Right ventricle myocardium inferior (tissue), 1 donor: ENCODE data around the gene CTNNA3. TPM values are rescaled to one million over a fixed set of nuclear protein-coding genes. Genes with fewer than 3 reads are reported as not detected.

ENCODE experiments used
- ATAC-seq: fragments of 200-7000 bp; cut with Tn5 transposase; one replicate; pipeline ENCODE4 v1.9.1; 2020; ENCODE audit warnings: mild to moderate bottlenecking, moderate library complexity
- DNase-seq: peaks from one replicate; pipeline ENCODE4 v3.0.0; 2021; ENCODE audit errors: missing footprints
- intact Hi-C: fragments of 100-400 bp; cut with DNase I; formaldehyde crosslinking; loops from one replicate; pipeline ENCODE4 v1.11.0; 2022
- total RNA-seq: library from RNA; stranded (reverse); fragmentation: NEBNext Ultra II Directional; extraction: Animal tissue kit (Norgen Biotek cat#: 25700); gene quantifications from one replicate; pipeline ENCODE4 v1.2.1, GENCODE V29; 2021
- donor health status: DM: no; HTN: yes; CAD: no; lungs with severe emphysema.

Gene CTNNA3
- total RNA-seq, 1 donor from 2014 or later, result 120 TPM

GRCh38 chr10:66886848-66887247 lies 809.1 kb downstream of the CTNNA3 start:
- intact Hi-C loops, result no loop called here
- ATAC-seq (no peak), DNase-seq (no peak)

- ATAC-seq, result no peak
- DNase-seq, result no peak
- intact Hi-C loops, result no loop called here
Measured at GRCh38 chr10:66882271-66882670, 813.7 kb downstream of the CTNNA3 start.

- no peak for DNase-seq
- intact Hi-C loops, result no loop called here
- ATAC-seq, result no peak
Measured at GRCh38 chr10:66881814-66882213, 814.2 kb downstream of the CTNNA3 start.

- ATAC-seq, result peak; percentile 74
- no peak for DNase-seq
- intact Hi-C loops, result no loop called here
Measured at GRCh38 chr10:66880826-66881225, 815.2 kb downstream of the CTNNA3 start.

GRCh38 chr10:66880292-66880691 lies 815.7 kb downstream of the CTNNA3 start:
- DNase-seq, result no peak
- ATAC-seq, result no peak
- intact Hi-C loops, result no loop called here

- intact Hi-C loops, result no loop called here
- DNase-seq, result no peak
- ATAC-seq, result no peak
Measured at GRCh38 chr10:66877361-66877760, 818.6 kb downstream of the CTNNA3 start.

- no peak for DNase-seq
- ATAC-seq, result no peak
- intact Hi-C loops, result no loop called here
Measured at GRCh38 chr10:66869635-66870034, 826.4 kb downstream of the CTNNA3 start.

GRCh38 chr10:66862687-66863258 lies 833.2 kb downstream of the CTNNA3 start:
- ATAC-seq, result no peak
- no peak for DNase-seq
- intact Hi-C loops, result no loop called here

GRCh38 chr10:66860376-66860945 lies 835.5 kb downstream of the CTNNA3 start:
- intact Hi-C loops, result no loop called here
- DNase-seq, result no peak
- ATAC-seq, result no peak

- ATAC-seq (no peak), DNase-seq (no peak)
- intact Hi-C loops, result no loop called here
Measured at GRCh38 chr10:66852811-66853210, 843.2 kb downstream of the CTNNA3 start.

- no peak for DNase-seq
- ATAC-seq, result no peak
- intact Hi-C loops, result no loop called here
Measured at GRCh38 chr10:66848856-66849255, 847.1 kb downstream of the CTNNA3 start.

GRCh38 chr10:66844176-66844942 lies 851.6 kb downstream of the CTNNA3 start:
- intact Hi-C loops, result no loop called here
- ATAC-seq (no peak), DNase-seq (no peak)

- DNase-seq, result no peak
- no peak for ATAC-seq
- intact Hi-C loops, result no loop called here
Measured at GRCh38 chr10:66843396-66843795, 852.6 kb downstream of the CTNNA3 start.

- no peak for DNase-seq
- ATAC-seq, result no peak
- intact Hi-C loops, result no loop called here
Measured at GRCh38 chr10:66842867-66843266, 853.1 kb downstream of the CTNNA3 start.

- ATAC-seq, result no peak
Measured at GRCh38 chr10:66842371-66842770, 853.6 kb downstream of the CTNNA3 start.

GRCh38 chr10:66838656-66839055 lies 857.3 kb downstream of the CTNNA3 start:
- intact Hi-C loops, result no loop called here
- ATAC-seq (no peak), DNase-seq (no peak)

More at GRCh38 chr10:66842371-66842770, 853.6 kb downstream of the CTNNA3 start:
- intact Hi-C loops, result no loop called here
- no peak for DNase-seq

- ATAC-seq, result no peak
- intact Hi-C loops, result no loop called here
- DNase-seq, result no peak
Measured at GRCh38 chr10:66837990-66838389, 858.0 kb downstream of the CTNNA3 start.

GRCh38 chr10:66837335-66837734 lies 858.7 kb downstream of the CTNNA3 start:
- intact Hi-C loops, result no loop called here
- ATAC-seq (no peak), DNase-seq (no peak)

GRCh38 chr10:66836771-66837170 lies 859.2 kb downstream of the CTNNA3 start:
- DNase-seq, result no peak
- intact Hi-C loops, result no loop called here
- no peak for ATAC-seq

GRCh38 chr10:66836057-66836456 lies 859.9 kb downstream of the CTNNA3 start:
- intact Hi-C loops, result no loop called here
- no peak for ATAC-seq
- no peak for DNase-seq
